GM18517 (cell line): ENCODE data around the gene UNK.
A peak's percentile ranks its signal among the peaks of the same experiment; 100 is the strongest.

Source experiments
- ATAC-seq: cut with Tn5 transposase; IDR thresholded peaks from one replicate; pipeline ENCODE4 v1.9.1; 2021; ENCODE audit warnings: mild to moderate bottlenecking, moderate library complexity; ENCODE audit not compliant: unreplicated experiment

Gene UNK

DNA sequence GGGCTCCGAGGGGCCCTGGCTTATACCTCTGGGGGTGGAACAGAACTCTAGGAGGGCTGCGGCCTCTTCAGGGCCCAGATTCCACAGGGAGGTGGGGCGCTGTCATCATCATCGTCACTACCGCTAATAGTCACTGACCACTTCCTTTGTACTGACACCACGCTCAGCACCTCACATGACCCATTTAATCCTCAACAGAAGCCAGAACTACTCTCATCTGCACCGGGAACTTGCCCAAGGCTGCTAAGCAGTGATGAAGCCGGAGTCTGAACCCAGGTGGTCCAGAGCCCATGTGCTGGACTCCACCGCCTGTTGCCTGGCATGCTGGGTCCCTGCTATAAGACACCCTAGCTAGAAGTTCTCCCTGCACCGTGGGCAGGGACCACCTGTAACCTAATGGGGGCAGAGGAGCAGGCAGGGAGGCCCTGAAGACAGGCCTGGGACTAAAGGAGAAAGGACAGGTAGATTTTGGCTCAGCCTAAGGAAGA is 47.6 kb downstream of the UNK start:
- ATAC-seq, result no peak

DNA sequence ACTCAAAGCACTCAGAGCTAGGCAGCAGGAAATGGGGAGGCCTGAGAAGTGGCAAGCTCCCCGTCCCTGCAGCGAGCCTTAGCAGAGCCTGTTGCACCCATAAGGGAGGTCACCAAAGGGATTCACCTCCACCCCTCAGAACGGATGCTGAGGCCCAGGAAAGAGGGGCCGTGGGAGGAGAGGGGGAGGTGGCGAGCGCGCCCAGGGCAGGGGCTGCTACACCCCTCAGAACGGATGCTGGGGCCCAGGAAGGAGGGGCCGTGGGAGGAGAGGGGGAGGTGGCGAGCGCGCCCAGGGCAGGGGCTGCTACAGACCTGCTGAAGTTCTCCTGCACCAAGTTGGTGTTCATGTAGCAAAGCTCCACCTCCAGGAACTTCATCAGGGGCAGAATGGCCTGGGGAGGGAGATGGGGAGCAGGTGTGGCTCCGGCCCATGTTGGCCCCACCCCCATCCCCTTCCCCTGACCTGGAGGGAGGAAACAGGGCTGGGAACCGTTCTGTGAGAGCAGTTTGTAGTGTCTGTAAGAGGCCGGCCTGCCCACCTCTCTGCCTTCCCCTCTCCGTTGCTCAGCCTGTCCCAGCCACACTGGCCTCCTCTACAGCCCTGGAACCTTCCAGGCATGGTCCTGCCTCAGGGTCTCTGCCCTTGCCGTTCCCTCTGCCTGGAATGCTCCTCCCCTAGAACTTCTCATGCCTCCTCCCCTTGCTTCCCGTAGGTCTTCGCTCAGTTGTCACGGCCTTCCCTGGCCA is 48.2 kb downstream of the UNK start:
- no peak for ATAC-seq

DNA sequence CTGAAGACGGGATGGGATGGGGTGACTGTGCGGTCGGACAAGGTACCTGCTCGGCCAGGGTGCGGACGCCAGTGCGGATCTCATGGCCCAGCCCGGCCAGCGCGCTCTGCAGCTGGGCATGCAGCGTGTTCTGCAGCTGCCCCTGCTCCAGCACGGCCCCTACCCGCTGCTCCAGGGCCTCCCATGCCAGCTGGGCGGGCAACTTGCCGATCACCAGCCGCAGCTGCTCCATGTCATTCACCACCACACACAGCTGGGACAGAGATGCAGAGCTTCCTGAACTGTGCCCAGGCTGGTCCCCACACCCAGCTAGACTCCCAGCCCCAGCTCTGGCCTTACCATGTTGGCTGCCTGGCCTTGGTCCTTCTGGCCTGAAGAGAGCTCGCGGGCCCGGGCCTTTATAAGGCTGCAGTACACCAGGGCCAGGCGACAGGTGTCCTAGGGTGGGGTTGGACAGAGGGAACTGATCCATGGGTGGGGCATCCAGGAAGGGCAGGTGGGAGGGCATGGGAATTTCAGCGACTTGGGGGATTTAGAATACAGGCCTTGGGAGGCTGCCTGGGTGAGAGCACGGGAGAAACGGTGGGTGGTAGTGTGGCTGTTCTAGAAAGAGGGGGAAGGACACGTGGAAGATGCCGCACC is 49.8 kb downstream of the UNK start:
- ATAC-seq, result no peak

DNA sequence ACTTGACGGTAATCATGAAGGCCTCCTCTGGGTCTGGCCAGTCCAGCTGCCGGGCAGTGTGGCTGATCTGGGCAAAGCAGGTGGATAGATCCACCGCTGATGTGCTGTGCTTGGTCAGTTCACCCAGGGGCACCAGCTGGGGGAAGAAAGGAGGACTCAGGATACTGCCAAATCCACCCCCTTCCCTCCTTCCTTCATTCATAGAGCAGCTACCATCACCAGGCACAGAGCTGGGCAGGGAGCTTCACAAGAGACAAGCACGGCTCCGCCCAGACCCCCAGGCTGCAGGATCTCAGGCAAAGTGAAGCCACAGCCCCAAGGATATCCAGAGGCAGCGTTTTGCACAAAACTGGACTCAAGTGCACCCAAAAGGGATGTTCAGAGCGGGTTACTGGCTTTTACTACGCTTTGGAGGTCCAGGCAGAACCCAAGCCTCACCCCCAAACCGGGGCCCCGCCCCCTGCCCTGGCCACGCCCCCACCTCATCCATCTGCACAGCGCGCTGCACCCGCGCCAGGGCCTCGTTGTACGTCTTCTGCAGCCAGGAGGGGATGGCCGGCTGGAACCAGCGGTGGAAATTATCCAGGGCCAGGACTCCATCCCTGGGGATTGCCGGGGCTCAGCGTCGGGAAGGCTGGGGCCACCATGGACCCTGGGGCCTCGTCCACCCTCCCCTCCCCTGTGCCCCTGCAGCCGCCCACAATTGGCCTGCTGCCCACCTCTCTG is 50.5 kb downstream of the UNK start:
- no peak for ATAC-seq

DNA sequence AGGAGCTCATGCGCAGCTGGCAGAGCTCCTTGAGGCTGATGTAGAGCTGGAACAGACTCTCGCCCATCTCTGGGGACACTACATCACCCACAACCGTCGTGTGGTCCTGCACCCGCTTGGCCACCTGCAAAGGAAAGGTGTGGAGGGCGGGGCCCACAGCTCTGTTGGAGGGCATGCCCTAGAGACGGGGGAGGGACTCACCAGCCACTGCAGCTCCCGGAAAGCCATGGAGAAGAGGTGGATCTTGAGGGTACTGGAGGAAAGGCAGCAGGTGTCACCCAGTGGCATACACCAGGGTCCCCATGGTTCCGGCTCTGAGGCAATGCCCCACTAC is 51.0 kb downstream of the UNK start:
- ATAC-seq, result no peak

DNA sequence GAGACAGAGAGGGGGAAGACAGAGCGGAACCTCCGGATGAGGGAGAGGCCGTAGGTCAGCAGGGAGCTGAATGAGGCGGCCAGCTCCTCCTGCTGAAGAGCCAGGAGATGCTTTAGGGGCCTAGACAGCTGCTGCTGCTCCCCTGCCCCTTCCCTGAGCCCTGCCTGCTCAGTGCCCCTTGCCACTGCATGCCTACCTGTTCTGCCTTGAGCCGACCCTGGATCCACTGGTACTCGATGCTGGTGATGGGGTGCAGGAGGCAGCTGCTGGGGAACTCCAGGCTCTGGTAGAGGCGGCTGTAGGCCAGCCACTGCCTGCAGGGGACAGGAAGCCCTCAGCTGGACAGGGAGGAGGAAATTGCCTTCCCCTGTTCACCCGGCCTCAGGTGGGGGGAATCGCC is 52.0 kb downstream of the UNK start:
- no peak for ATAC-seq

DNA sequence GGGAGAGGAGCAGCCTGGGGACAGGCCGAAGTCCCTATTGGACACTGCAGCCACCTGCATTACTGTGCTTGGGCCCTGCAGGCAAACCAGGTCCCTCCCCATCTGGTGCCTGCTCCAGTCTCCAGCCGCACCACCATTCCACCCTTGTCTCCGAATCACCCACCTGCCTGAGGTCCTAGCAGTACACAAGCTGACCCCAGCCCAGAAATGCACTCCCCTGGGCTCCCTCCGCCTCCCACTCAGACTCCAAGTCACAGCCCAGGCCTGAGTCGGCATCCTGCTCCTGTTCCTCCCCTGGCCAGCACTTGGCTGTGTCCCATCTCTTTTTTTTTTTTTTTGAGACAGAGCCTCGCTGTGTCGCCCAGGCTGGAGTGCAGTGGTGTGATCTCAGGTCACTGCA is 53.3 kb downstream of the UNK start:
- no peak for ATAC-seq

DNA sequence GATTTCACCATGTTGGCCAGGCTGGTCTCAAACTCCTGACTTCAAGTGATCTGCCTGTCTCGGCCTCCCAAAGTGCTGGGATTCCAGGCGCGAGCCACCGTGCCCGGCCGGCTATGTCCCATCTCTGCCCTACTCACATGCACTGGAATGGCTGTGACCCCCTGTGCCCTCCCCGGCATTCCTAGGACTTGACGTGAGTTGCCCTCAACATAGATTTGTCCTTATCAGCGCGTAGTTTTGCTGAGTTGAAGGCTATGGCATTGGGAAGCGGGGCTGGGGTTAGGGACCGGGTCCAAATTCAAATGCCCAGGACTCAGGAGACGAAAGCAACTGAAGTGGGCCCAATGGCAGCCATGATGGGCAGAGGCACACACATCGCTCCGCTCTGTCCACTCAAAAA is 53.8 kb downstream of the UNK start:
- ATAC-seq, result no peak

DNA sequence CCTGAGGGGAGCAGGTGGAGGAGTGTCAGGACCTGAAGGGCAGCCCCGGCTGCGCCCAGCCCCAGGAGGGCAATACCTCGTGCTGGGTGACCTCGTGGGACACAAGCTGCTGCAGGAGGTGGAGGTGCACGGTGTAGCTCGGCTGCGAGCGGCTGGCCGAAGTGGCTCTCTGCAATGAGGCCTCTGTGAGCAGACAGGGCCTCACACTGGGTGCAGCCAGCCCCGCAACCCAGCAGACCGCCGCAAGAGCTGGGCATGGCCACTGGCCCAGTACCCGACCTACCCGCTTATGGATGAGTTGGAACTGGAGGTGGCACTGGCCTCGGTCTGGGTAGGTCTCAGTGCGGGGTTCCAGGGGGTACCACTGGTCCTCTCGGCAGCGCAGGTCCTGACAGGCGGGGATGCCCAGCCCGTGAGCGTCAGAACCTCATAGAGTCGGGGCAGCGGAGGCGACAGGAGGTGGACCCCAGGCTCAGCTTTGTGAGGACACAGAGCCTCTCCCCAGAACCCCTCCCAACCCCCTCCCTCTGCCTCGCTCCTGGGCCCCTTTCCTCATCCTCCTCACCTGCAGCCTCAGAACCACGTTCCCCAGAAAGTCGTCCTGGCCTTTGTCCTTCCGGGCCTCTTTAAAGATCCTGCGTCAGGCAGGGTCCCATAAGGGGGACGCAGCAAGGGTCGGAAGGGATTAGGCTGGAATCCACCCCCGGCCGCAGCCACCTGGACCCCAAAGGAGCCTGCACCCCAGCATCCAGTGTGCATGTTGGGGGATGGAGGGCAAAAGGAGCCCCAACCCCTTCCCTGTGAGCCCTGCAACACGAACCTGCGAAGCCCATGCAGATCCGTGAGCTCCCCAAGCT is 55.6 kb downstream of the UNK start:
- no peak for ATAC-seq

DNA sequence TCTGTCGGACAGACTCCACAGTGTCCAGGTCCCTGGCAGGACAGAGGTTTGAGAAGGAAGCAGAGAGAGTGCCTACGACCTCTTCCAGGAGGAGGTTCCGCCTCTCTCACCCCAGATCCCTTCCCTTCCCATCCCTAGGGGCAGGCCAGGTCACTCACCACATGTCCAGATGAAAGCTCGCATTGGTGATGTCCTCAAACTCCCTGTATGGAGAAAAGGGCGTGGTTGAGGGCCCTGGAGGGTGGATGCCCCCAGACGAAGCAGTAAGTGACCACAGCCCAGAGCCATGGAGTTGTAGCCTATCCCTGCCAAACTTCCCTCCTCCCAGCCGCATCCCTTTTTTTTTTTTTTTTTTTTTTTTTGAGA is 56.2 kb downstream of the UNK start:
- ATAC-seq, result no peak

DNA sequence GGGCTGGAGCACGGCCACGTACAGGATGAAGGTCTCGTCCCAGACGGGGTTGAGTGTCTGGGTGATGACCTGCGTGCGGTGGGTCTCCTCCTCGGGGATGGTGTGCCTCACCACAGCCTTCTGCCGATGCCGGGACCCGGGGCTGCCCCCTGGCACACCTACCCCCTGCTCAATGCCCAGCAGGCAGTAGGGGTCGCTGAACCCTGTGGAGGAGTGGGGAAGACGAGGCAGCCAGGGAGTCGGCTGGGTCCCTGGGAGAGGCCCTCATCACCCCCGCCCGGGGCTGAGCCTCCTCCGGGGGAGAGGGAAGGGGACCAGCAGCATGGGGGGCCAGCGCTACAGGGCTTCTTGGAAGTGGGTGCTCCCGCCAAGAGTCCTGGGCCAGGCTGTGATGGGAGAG is 57.8 kb downstream of the UNK start:
- no peak for ATAC-seq

DNA sequence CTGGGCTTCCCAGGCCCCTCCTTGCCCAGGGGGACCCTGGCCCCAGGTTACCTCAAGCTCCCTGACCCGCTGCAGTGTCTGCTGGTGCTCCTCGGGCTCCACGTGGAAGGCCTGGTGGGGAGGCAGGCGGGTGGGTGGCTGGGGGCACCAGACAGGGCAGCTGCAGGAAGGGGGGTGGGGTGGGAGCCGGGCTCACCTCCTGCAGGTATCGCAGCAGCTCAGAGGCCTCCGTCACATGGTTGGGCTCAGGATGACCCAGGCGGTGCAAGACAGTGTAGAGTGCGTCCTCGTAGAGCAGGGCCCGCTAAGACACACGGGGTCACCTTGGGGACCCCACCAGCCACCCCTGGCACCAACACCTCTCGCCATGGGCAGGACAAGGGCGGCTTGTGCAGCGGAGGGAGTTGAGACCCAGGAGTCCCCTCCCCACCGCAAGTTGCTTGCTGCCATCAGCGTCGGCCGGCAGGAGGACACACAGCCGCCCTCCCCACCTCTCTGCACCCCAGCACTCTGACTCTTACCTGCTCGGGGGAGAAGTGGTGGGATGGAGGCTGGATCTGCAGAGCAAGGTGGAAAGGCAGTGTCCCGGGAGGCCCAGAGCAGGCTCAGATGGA is 58.5 kb downstream of the UNK start:
- ATAC-seq, result no peak

DNA sequence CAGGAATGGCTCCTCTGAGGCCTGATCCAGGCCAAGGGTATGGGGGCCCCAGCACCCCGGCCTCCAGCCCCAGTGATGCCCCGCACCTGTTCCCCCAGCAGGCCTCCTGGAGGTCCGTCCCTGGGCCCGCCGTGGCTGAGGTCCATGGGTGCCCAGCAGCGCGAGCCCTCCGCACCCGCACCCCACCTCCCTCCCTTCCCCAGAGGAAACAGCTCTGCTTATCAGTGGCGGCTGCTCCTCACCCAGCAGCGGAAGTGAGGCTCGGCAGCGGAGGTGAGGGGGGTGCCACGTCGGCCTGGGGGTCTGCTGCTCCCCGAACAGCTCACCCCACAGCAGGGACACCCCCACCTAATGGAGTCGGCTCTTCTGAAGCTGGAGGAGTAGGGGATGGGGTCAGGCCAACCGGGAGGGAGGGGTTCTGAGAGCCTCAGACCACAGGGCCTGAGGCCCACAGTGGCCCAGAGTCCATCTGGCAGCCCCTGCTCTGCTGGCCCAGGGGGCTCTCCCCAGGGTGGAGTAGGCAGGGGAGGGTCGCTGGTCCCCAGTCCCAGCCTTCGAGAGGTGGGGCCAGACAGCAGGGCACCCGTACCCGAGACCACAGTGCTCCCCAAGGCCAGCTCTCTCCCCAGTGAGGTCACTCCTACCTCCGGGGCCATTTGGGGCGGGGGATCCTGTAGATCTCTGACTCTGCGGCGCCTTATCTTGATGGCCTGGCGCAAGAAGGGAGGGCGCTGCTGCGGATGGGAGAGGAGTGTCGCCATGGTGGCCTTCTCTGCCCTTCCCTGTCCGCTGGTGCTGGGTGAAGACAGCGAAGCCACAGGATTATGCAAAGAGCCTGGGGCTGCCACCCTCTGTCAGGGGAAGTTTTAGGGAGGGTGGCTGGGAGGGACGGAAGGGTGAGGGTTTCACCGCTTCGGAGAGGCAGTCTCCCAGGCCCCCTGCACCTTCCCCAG is 59.2 kb downstream of the UNK start, which contains the start of gene UNC13D:
UNC13D (minus strand) TSS at position 828 of the 953 bp plus-strand sequence; CDS start at position 761, 67 bp downstream.
- ATAC-seq, result no peak

DNA sequence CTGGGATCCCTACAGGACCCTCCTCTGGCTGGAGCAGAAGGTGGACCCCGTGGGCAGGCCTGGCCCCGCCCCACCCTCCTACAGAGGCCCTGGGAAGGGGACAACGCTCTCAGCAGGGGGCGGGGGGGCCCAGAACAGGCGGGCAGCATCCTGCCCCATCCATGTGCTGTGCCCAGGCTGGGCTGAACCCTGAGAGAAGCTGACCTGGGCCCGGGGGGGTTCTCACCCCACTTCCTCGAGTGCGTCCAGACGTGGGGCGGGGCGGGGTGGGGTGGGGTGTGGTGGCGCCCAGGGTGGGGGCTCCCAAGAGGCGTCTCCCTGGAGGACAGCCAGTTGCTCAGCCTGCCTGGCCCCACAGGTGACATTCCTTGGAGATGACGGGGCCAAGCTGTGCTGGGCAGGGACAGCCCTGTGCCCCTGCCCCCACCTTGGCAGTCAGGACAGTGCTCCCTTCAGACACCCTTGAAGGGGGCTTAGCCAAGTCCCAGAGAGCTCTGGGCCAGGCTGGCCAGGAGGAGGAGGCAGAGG is 60.0 kb downstream of the UNK start:
- ATAC-seq, result peak; percentile 18

DNA sequence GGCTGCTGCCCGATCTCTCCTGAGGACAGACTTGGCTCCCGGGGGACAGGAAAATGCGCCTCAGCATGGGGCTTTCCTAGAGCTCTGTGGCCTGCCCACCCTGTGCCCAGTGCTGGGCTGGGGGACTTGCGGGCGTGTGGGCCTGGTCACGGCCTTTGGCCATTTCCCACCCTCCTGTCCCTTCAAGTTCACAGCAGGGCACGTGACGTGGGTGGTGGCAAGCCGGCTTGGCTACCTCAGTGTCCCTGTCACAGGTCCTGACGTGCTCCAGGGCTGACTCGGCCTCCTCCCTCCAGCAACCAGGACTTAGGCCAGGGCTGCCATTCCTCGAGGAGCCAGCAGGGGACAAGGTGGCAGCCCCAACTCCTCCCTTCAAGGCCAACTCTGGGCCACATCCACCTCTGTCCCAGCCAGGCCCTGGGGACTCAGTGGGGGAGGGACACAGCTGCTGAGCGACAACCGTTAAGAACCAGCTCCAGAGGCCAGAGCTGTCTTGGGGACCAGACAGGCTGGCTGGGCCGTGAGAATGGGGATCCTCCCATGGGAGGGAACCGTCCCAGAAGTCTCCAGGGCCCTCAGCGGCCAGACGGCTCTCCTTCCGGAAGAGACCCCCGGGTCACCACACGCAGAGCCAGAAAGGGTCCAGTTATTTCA is 60.6 kb downstream of the UNK start:
- ATAC-seq, result peak; percentile 71

DNA sequence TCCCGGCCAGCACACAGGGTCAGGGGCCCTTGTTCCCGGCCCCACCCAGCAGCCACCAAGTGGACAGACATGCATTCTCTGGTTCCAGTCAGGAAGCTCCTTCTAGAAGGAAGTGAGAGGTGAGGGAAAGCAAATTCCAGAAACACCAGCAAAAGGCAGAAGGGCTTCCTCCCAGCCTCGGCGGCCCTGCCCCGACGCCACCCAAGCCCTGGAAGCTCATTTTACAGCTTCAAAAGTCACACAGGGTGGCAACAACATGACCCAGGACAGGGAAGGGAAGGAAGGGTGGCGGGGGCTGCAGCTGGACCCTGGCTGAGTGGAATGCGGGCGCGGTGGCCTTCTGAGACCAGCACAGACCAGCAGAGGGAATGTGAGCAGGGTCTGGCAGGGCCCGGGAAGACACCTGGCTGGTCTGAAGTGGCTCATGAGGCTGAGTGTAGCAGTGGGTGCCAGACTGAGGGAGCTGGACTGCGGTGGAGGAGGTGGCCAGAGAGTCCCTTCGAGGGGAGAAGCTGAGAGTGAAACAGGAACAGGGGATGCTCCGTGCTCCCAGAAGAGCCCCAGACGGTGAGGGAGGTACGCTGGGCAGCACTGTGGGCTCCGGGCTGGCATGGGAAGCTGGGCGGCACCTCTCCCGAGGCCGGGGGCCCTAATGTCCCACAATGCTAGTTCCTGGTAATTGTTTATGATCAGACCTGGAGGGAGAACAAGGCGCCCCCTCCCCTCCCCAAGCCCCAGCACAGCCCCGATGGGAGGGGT is 61.5 kb downstream of the UNK start:
- ATAC-seq, result no peak

DNA sequence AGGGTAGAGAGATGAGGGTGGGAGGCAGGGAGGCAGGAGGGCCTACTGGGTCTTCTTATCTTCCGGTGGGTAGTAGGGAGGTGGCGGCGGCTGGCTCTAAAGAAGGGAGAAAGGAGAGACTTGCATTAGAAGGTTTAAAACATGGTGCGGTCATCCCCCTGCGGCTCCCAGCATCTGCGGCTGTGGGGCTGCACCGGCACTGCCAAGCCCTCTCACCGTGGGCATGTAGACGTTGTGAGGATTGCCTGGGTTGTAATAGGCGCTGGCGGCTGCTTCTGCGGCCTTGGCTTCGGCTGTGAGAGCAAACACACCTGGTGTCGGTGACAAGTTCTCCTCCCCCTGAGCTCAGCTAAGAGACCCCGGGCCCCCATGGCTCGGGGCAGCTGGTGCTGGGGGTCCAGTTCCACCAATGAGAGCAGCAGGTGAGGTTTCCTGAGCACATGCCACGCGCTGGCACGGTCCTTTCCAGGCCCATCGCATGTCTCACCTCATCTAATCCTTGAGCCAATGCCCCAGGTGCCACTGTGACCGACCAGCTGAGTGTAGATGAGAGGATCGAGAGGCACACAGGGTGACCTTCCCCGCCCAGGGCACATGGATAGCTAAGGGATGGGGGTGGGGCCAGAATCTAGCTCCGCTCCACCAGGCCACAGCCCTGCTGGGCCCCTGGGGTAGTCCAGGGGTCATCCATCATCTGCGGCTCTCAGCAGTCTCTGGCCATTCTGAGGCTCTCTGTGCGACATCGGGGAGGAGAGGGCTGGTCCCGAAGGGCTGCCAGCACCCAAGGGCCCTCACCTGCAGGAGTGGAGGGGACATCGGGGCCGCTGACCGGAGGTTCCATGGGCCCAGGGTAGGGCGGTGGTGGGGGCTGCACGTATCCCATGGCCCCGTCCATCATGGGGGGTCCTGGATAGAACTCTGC is 62.3 kb downstream of the UNK start:
- no peak for ATAC-seq
